ENCODE measurements around the gene NDUFAB1.

DNA sequence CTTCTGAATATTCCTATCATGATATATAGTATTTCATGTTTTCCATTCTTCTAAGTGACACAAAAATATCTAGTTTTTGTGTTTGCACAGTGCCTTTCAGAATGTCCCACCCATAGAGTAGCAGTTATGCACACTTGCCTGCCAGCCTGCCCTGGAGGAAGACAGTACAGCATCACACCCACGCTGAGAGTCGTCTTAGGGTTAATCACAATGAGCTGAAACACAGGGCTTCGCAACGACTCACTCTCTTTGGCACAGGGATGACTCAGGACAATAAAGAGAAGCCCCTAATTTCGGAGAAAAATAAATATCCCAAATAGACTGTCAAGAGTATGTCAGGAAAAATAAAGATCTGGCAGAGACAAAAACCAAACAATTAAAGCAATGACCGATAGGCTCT, 11.6 kb upstream of the NDUFAB1 start:
- TF ChIP-seq, protein P1, sequence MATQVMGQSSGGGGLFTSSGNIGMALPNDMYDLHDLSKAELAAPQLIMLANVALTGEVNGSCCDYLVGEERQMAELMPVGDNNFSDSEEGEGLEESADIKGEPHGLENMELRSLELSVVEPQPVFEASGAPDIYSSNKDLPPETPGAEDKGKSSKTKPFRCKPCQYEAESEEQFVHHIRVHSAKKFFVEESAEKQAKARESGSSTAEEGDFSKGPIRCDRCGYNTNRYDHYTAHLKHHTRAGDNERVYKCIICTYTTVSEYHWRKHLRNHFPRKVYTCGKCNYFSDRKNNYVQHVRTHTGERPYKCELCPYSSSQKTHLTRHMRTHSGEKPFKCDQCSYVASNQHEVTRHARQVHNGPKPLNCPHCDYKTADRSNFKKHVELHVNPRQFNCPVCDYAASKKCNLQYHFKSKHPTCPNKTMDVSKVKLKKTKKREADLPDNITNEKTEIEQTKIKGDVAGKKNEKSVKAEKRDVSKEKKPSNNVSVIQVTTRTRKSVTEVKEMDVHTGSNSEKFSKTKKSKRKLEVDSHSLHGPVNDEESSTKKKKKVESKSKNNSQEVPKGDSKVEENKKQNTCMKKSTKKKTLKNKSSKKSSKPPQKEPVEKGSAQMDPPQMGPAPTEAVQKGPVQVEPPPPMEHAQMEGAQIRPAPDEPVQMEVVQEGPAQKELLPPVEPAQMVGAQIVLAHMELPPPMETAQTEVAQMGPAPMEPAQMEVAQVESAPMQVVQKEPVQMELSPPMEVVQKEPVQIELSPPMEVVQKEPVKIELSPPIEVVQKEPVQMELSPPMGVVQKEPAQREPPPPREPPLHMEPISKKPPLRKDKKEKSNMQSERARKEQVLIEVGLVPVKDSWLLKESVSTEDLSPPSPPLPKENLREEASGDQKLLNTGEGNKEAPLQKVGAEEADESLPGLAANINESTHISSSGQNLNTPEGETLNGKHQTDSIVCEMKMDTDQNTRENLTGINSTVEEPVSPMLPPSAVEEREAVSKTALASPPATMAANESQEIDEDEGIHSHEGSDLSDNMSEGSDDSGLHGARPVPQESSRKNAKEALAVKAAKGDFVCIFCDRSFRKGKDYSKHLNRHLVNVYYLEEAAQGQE (IDR thresholded peaks at IDR 0.05; ENCODE audit: insufficient read depth in 1 of 2, low read depth in 2 of 2, low read length in 2 of 2), result no peak
- TF ChIP-seq TAF1 (IDR thresholded peaks at IDR 0.05; ENCODE audit: borderline replicate concordance, insufficient read depth, low read length) (no peak), POLR2AphosphoS5 (IDR thresholded peaks at IDR 0.05; ENCODE audit: low read depth, low read length) (no peak), SIN3A (IDR thresholded peaks at IDR 0.05; ENCODE audit: borderline replicate concordance, insufficient read depth, low read length) (no peak), FOXP2 (optimal IDR thresholded peaks at IDR 0.05; ENCODE audit: borderline replicate concordance, extremely low read depth, extremely low read length, insufficient read depth) (no peak)
